Cardiac atrium fibroblast (primary cell): ENCODE results near the gene FRMPD4. TPM values are rescaled to one million over a fixed set of nuclear protein-coding genes. Genes with fewer than 3 reads are reported as not detected.

Experiments
- total RNA-seq: library from RNA; depleted of rRNA; stranded (reverse); fragments of >200 nt; gene quantifications from 2 replicates; pipeline ENCODE4 v1.2.3, GENCODE V29; 2015

The FRMPD4 gene
- total RNA-seq = 3.7 and 5.2 TPM in 2 replicates

DNA sequence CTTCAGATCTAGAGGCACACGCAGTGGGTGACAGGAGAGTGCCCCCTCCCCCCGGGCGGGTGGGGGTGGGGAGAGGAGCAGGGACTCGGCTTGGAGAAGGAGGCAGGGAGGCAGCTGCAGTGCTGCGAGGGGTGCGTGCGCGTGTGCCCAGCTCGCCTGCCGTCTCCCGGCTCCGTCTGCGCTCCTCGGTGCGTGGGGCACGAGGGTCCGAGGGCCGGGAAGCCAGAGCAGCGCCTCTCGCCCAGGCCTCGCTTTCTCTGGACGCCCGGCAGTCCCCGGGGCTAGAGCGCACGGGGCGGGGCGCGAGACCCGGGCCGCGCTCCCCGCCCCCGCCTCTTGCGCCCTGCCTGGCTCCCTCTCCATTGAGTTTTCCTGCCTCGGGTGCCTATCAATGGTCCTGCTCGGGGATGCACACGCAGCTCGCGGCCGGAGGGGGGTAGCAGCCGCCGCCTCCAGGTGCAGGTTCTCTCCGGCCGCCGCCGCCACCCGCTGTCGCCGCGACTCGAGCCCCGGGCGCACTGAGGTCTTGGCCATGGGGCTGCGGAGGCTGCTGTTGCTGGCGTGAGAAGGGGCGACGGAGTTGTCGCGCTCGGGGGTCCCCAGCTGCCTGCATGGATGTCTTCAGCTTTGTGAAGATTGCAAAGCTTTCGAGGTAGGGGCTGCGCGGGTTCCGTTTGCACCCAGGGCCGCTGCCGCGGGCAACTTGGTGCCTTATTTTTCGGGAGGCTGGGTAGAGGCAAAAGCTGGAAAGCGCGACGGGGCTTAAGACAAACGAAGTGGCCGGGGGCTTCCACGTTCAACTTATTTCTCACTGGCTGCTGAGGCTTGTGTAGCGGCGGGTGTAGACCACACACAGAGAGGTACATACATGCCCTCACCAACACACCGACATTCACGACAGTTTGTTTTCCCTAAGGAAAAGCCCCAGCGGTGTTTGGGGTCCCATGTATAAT is at the start of gene FRMPD4:
TSS of gene FRMPD4 (plus strand) at position 113 of the 953 bp plus-strand sequence. CDS start at position 612, 499 bp downstream.

